RCC 7860 (cell line): Measurements from ENCODE around the gene LBH.

Source experiments
- DNase-seq: peaks from one replicate; pipeline ENCODE4 v3.0.0-alpha.2; 2015; ENCODE audit warnings: low spot score
- FAIRE-seq: peaks from 2 replicates; lab custom pipeline; 2012; peaks lifted over from hg19 to GRCh38; lab: Jason Lieb, UNC

The LBH gene

GRCh38 chr2:30216157-30216556, 15.2 kb upstream of the LBH start:
- no peak for FAIRE-seq
- DNase-seq: no peak

GRCh38 chr2:30217644-30218337, 13.5 kb upstream of the LBH start:
- DNase-seq (no peak), FAIRE-seq (no peak)

- DNase-seq (no peak), FAIRE-seq (no peak)
These were observed 13.0 kb upstream of the LBH start for GRCh38 chr2:30218338-30218713.

- no peak for FAIRE-seq
- no peak for DNase-seq
These were observed 12.5 kb upstream of the LBH start for GRCh38 chr2:30218814-30219213.

- FAIRE-seq (no peak), DNase-seq (no peak)
These were observed 11.2 kb upstream of the LBH start for GRCh38 chr2:30219886-30220875.

- DNase-seq (no peak), FAIRE-seq (no peak)
These were observed 9.8 kb upstream of the LBH start for GRCh38 chr2:30221531-30221930.

GRCh38 chr2:30222031-30222430, 9.3 kb upstream of the LBH start:
- DNase-seq: no peak

GRCh38 chr2:30222636-30223360, 8.5 kb upstream of the LBH start:
- DNase-seq (no peak), FAIRE-seq (no peak)

More at GRCh38 chr2:30222031-30222430, 9.3 kb upstream of the LBH start:
- no peak for FAIRE-seq

GRCh38 chr2:30223413-30223874, 7.9 kb upstream of the LBH start:
- FAIRE-seq: no peak
- DNase-seq: no peak

- DNase-seq (no peak), FAIRE-seq (no peak)
These were observed 7.2 kb upstream of the LBH start for GRCh38 chr2:30224151-30224550.

GRCh38 chr2:30225131-30225762, 6.1 kb upstream of the LBH start:
- DNase-seq (no peak), FAIRE-seq (no peak)

- DNase-seq (no peak), FAIRE-seq (no peak)
These were observed 4.9 kb upstream of the LBH start for GRCh38 chr2:30226144-30227032.

- no peak for DNase-seq
- no peak for FAIRE-seq
These were observed 1.7 kb upstream of the LBH start for GRCh38 chr2:30229596-30229995.

GRCh38 chr2:30230497-30231211, 680 bp upstream of the LBH start:
- DNase-seq (no peak), FAIRE-seq (no peak)

GRCh38 chr2:30231996-30232800, 864 bp downstream of the LBH start:
- FAIRE-seq (no peak), DNase-seq (no peak)

GRCh38 chr2:30232801-30233130, 1.4 kb downstream of the LBH start:
- FAIRE-seq: no peak
- DNase-seq: no peak

- FAIRE-seq (no peak), DNase-seq (no peak)
These were observed 2.1 kb downstream of the LBH start for GRCh38 chr2:30233271-30234009.
